Uterus (tissue), 4 donors: Measurements from ENCODE around the gene GPR27. TPM values are rescaled to one million over a fixed set of nuclear protein-coding genes. Genes with fewer than 3 reads are reported as not detected.

Experiments used
- DNase-seq, 2 donors: peaks; one replicate each; pipeline ENCODE4 v3.0.0-alpha.2; 2019 to 2020
- H3K27ac ChIP-seq, 2 donors: fragments of 200-600 bp; sonication (generic); 1 replicate in 1 of 2; 2 replicates in 1 of 2; pipeline ENCODE4 v1.5.1; 2016 to 2018
- H3K27me3 ChIP-seq, 2 donors: fragments of 200-600 bp; sonication (generic); one replicate each; pipeline ENCODE4 v1.5.1; 2018 to 2019; ENCODE audit warnings: control low read depth in 1 of 2
- H3K36me3 ChIP-seq, 2 donors: fragments of 200-600 bp; sonication (generic); one replicate each; pipeline ENCODE4 v1.5.1; 2019; ENCODE audit warnings: control low read depth in 1 of 2
- H3K4me1 ChIP-seq, 2 donors: fragments of 200-600 bp; sonication (generic); one replicate each; pipeline ENCODE4 v1.5.1; 2018 to 2019; ENCODE audit warnings: control low read depth in 1 of 2
- H3K4me3 ChIP-seq, 2 donors: fragments of 200-600 bp; sonication (generic); 1 replicate in 1 of 2; 2 replicates in 1 of 2; pipeline ENCODE4 v1.5.1; 2018 to 2019; ENCODE audit warnings: mild to moderate bottlenecking in 1 of 2
- H3K9me3 ChIP-seq, 2 donors: fragments of 200-600 bp; sonication (generic); one replicate each; pipeline ENCODE4 v1.5.1; 2019; ENCODE audit warnings: control low read depth in 1 of 2
- POLR2A ChIP-seq, 2 donors: fragments of 450-650 bp; IDR thresholded peaks; one replicate each; pipeline ENCODE4 v1.6.1; 2016; ENCODE audit warnings: antibody characterized with exemption in 2 of 2, mild to moderate bottlenecking in 1 of 2, moderate library complexity in 1 of 2
- intact Hi-C: fragments of 100-400 bp; cut with DNase I; formaldehyde crosslinking; loops from one replicate; pipeline ENCODE4 v1.15.1; 2023; ENCODE audit warnings: low total_unique reads
- total RNA-seq, 4 donors: library from RNA; depleted of rRNA in 3 of 4; stranded (reverse); fragments of >200 nt in 3 of 4; gene quantifications; one replicate each; pipeline versions ENCODE4 v1.1.0 to v1.2.4, GENCODE V29; 2014 to 2023
- TF ChIP-seq, protein P1 (sequence below), 4 experiments: fragments of 200-600 bp in 2 of 4; fragments of 450-650 bp in 2 of 4; sonication (generic) in 2 of 4; IDR thresholded peaks; one replicate each; pipeline ENCODE4 v1.5.1; 2016 to 2019; ENCODE audit warnings: antibody characterized with exemption in 4 of 4, mild to moderate bottlenecking in 2 of 4, moderate library complexity in 1 of 4
- donor health status: DM: yes; HTN: yes; CAD: no.

GPR27 gene, protein sequence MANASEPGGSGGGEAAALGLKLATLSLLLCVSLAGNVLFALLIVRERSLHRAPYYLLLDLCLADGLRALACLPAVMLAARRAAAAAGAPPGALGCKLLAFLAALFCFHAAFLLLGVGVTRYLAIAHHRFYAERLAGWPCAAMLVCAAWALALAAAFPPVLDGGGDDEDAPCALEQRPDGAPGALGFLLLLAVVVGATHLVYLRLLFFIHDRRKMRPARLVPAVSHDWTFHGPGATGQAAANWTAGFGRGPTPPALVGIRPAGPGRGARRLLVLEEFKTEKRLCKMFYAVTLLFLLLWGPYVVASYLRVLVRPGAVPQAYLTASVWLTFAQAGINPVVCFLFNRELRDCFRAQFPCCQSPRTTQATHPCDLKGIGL
- total RNA-seq, result 1 to 10 TPM in 3 of 4 donors, under 1 TPM in 1; under 0.01 to 9.7 (median 4.4) TPM

DNA sequence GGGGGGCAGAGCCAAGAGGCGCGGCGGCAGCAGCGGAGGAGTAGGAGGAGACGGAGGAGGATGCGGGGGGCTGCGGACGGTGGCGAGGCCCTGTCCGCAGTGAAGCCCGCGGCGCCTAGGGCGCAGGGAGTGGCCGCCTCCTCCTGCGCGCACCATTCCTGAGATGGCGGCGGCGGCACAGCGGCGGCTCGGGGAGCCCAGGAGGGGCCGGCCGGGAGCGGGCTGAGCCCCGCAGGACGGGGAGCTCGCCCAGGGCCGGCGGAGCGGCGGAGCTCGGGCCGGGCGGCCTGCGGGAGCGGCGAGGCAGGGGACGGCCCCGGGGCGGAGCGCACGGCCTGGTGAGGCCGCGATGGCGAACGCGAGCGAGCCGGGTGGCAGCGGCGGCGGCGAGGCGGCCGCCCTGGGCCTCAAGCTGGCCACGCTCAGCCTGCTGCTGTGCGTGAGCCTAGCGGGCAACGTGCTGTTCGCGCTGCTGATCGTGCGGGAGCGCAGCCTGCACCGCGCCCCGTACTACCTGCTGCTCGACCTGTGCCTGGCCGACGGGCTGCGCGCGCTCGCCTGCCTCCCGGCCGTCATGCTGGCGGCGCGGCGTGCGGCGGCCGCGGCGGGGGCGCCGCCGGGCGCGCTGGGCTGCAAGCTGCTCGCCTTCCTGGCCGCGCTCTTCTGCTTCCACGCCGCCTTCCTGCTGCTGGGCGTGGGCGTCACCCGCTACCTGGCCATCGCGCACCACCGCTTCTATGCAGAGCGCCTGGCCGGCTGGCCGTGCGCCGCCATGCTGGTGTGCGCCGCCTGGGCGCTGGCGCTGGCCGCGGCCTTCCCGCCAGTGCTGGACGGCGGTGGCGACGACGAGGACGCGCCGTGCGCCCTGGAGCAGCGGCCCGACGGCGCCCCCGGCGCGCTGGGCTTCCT lies at the start of gene GPR27:
Gene GPR27, plus strand, starts transcription at position 155 of the 909 bp plus-strand sequence. Its CDS starts 195 bp downstream, at position 350.
- Histone ChIP-seq H3K9me3 (no peaks in the 10 kb centered on the region), H3K36me3 (no peaks in the 10 kb centered on the region), H3K4me1 (no peaks in the 10 kb centered on the region), H3K4me3 (peak within 1 kb of the TSS; percentile 27 to 47), H3K27me3 (no peaks in the 10 kb centered on the region), H3K27ac (peak within 1 kb of the TSS; percentile 13 to 47)
- intact Hi-C loops, result no loop called here
- TF ChIP-seq, protein P1, sequence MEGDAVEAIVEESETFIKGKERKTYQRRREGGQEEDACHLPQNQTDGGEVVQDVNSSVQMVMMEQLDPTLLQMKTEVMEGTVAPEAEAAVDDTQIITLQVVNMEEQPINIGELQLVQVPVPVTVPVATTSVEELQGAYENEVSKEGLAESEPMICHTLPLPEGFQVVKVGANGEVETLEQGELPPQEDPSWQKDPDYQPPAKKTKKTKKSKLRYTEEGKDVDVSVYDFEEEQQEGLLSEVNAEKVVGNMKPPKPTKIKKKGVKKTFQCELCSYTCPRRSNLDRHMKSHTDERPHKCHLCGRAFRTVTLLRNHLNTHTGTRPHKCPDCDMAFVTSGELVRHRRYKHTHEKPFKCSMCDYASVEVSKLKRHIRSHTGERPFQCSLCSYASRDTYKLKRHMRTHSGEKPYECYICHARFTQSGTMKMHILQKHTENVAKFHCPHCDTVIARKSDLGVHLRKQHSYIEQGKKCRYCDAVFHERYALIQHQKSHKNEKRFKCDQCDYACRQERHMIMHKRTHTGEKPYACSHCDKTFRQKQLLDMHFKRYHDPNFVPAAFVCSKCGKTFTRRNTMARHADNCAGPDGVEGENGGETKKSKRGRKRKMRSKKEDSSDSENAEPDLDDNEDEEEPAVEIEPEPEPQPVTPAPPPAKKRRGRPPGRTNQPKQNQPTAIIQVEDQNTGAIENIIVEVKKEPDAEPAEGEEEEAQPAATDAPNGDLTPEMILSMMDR (IDR thresholded peaks at IDR 0.05), result no peak
- no peak for TF ChIP-seq POLR2A (IDR thresholded peaks at IDR 0.05)
- peak in 1 of 2 donors; percentile 29 for DNase-seq

DNA sequence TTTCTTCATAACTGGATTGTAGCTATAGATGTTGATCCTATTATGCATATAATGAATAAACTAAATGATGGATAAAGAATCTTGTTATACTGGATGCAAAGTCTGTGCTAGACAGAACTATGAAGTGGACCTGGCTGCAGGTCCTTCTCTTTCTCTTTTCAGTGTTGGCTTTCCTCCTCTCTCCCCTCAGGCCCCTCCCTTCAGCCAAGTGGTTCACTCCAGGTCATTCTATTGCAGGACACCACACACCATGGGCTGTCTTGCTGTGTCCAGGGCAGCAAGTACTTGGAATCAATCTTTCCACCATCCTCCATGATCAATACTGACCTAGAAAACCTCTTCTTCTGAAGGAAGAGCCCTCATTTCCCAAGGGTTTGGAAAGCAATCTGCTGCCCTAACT lies 48.7 kb upstream of the GPR27 start:
- H3K9me3 ChIP-seq, result no peaks in the 10 kb centered on the region
- H3K36me3 ChIP-seq, result no peaks in the 10 kb centered on the region
- intact Hi-C loops, result no loop called here
- H3K4me3 ChIP-seq, result no peak overlapping the region
- no peak overlapping the region for H3K27ac ChIP-seq
- no peaks in the 10 kb centered on the region for H3K4me1 ChIP-seq
- H3K27me3 ChIP-seq, result no peaks in the 10 kb centered on the region
- no peak for DNase-seq
- no peak for TF ChIP-seq POLR2A (IDR thresholded peaks at IDR 0.05)
- TF ChIP-seq, protein P1 (IDR thresholded peaks at IDR 0.05), result no peak

DNA sequence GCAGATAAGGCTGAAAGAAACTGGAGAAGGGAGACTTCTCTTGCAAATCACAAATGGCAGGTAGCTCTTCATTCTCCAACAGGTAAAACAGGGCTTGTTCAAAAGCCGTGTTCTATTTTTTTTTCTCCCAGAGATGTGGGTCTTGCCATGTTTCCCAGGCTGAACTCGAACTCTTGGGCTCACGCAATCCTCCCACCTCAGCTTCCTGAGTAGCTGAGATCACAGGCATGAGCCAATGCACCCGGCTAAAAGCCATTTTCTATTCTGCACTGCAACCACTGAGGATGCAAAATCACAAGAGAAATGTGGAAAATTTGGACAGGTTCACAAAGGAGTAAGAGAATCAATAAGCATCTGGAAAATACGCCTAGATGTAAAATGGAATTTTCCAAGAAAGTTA lies 48.0 kb upstream of the GPR27 start:
- no peak overlapping the region for H3K4me3 ChIP-seq

DNA sequence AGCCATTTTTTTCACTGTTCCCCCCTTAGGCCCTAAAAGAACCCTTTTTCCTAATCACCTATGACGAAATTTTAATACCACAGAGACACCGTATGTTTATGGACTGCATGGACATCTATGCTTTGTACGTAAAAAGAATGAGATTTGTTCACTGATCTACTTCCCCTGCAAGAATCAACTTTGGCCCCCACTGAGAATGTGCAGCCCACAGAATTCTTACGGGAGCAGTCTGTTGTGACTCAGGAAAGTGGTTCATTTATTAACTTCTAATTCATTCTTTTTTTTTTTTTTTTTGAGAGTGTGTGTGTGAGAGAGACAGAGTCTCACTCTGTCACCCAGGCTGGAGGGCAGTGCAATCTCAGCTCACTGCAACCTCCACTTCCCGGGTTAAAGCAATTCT lies 46.1 kb upstream of the GPR27 start:
- no peaks in the 10 kb centered on the region for H3K36me3 ChIP-seq
- TF ChIP-seq, protein P1 (IDR thresholded peaks at IDR 0.05), result no peak
- no peak for TF ChIP-seq POLR2A (IDR thresholded peaks at IDR 0.05)
- no peak overlapping the region for H3K4me3 ChIP-seq
- no peak for DNase-seq
- H3K9me3 ChIP-seq, result no peaks in the 10 kb centered on the region
- no peaks in the 10 kb centered on the region for H3K27me3 ChIP-seq
- intact Hi-C loops, result no loop called here
- no peak overlapping the region for H3K27ac ChIP-seq
- H3K4me1 ChIP-seq, result no peaks in the 10 kb centered on the region

More for the DNA sequence above, 48.0 kb upstream of the GPR27 start:
- no peak for TF ChIP-seq POLR2A (IDR thresholded peaks at IDR 0.05)
- TF ChIP-seq, protein P1 (IDR thresholded peaks at IDR 0.05), result no peak
- intact Hi-C loops, result no loop called here
- Histone ChIP-seq H3K27ac (no peak overlapping the region), H3K9me3 (no peaks in the 10 kb centered on the region), H3K36me3 (no peaks in the 10 kb centered on the region), H3K4me1 (no peaks in the 10 kb centered on the region), H3K27me3 (no peaks in the 10 kb centered on the region)
- DNase-seq, result no peak
